ENCODE results near the gene SEC14L2. TPM values are rescaled to one million over a fixed set of nuclear protein-coding genes. Genes with fewer than 3 reads are reported as not detected.
A peak's percentile ranks its signal among the peaks of the same experiment; 100 is the strongest.

SEC14L2 gene
- total and polyA plus RNA-seq, 2 experiments from 2014 or later = 2.5 to 4.2 TPM

GRCh38 chr22:30430933-30431332, 34.1 kb downstream of the SEC14L2 start:
- Mint-ChIP-seq H3K27me3 (ENCODE audit: insufficient read depth, low read depth, poor library complexity) (peaks cover 8% of the 10 kb centered on the region), H3K9me3 (peaks cover 6% of the 10 kb centered on the region), H3K36me3 (ENCODE audit: low read depth) (peaks cover 15% of the 10 kb centered on the region), H3K4me3 (no peak overlapping the region), H3K27ac (no peak overlapping the region), H3K4me1 (peaks cover 13% of the 10 kb centered on the region)
- Histone ChIP-seq H3K79me2 (replicated peaks; ENCODE audit: insufficient read depth) (no peaks in the 10 kb centered on the region), H3K4me2 (no peak overlapping the region), H4K20me1 (replicated peaks; ENCODE audit: insufficient read depth) (no peaks in the 10 kb centered on the region), H3F3A (replicated peaks; ENCODE audit: low read depth) (peaks cover 3% of the 10 kb centered on the region; the same call in 1 of the 2 replicates), H3K4me1 (ENCODE audit: insufficient read depth) (no peaks in the 10 kb centered on the region; the same call in 1 of the 2 replicates), H2AFZ (no peak overlapping the region), H3K27me3 (ENCODE audit: insufficient read depth) (no peaks in the 10 kb centered on the region), H3K9me2 (ENCODE audit: insufficient read depth) (0 out of 2 replicates have a peak, but pooled peaks cover 4% of the 10 kb centered on the region), H3K4me3 (no peak overlapping the region), H3K36me3 (ENCODE audit: insufficient read depth) (no peaks in the 10 kb centered on the region; the same call in 1 of the 2 replicates), H3K27ac (ENCODE audit: low read depth) (no peak overlapping the region)
- TF ChIP-seq, protein P1, sequence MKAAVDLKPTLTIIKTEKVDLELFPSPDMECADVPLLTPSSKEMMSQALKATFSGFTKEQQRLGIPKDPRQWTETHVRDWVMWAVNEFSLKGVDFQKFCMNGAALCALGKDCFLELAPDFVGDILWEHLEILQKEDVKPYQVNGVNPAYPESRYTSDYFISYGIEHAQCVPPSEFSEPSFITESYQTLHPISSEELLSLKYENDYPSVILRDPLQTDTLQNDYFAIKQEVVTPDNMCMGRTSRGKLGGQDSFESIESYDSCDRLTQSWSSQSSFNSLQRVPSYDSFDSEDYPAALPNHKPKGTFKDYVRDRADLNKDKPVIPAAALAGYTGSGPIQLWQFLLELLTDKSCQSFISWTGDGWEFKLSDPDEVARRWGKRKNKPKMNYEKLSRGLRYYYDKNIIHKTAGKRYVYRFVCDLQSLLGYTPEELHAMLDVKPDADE (IDR thresholded peaks at IDR 0.05) = no peak
- peak; percentile 21 to 57; a peak in 2 of 4 replicates for TF ChIP-seq CTCF (conservative IDR thresholded peaks at IDR 0.05; ENCODE audit: low read depth in 2 of 2)
- ATAC-seq = no peak; the same call in 2 of the 3 replicates
- peak; percentile 41 for DNase-seq (ENCODE audit: low spot score)

DNA sequence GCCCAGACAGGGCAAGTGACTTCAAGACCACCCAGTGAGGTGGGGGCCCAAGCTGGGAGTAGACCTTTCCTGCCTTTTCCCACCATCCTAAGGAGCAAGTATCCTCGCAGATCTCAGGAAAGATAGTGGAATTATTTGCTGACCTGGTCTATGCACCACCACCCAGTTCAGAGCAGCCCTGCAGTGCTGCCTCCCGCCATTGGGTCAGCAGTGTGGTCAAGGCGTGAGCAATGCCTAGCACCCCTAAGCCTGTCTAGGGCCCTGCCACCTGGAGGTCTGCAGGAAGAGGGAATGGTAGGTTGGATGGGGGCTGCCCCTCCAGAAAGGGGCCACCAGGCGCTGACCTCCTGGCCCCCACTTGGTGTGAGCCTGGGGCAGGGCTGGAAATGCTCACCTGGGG, 35.3 kb downstream of the SEC14L2 start:
- Mint-ChIP-seq H3K27ac (no peak overlapping the region), H3K9me3 (peaks cover 7% of the 10 kb centered on the region), H3K27me3 (ENCODE audit: insufficient read depth, low read depth, poor library complexity) (peaks cover 8% of the 10 kb centered on the region), H3K36me3 (ENCODE audit: low read depth) (peaks cover 14% of the 10 kb centered on the region), H3K4me1 (peaks cover 15% of the 10 kb centered on the region), H3K4me3 (no peak overlapping the region)
- H3K27me3 ChIP-seq (ENCODE audit: insufficient read depth) = no peaks in the 10 kb centered on the region
- no peaks in the 10 kb centered on the region for H3K79me2 ChIP-seq (replicated peaks; ENCODE audit: insufficient read depth)
- no peak for TF ChIP-seq NANOG (IDR thresholded peaks at IDR 0.05; ENCODE audit: borderline replicate concordance)
- H3K27ac ChIP-seq (ENCODE audit: low read depth) = no peak overlapping the region
- no peak overlapping the region for H2AFZ ChIP-seq
- peaks cover 3% of the 10 kb centered on the region; the same call in 1 of the 2 replicates for H3F3A ChIP-seq (replicated peaks; ENCODE audit: low read depth)
- H3K4me1 ChIP-seq (ENCODE audit: insufficient read depth) = no peaks in the 10 kb centered on the region
- no peak overlapping the region for H3K4me2 ChIP-seq
- no peaks in the 10 kb centered on the region for H4K20me1 ChIP-seq (replicated peaks; ENCODE audit: insufficient read depth)
- 0 out of 2 replicates have a peak, but pooled peaks cover 4% of the 10 kb centered on the region for H3K9me2 ChIP-seq (ENCODE audit: insufficient read depth)
- DNase-seq (ENCODE audit: low spot score) = no peak
- peak; percentile 34; the same call in 2 of the 3 replicates for ATAC-seq
- H3K4me3 ChIP-seq = no peak overlapping the region
- no peaks in the 10 kb centered on the region; the same call in 1 of the 2 replicates for H3K36me3 ChIP-seq (ENCODE audit: insufficient read depth)

- Mint-ChIP-seq H3K9me3 (peaks cover 7% of the 10 kb centered on the region), H3K27me3 (ENCODE audit: insufficient read depth, low read depth, poor library complexity) (peaks cover 5% of the 10 kb centered on the region), H3K4me3 (no peak overlapping the region), H3K4me1 (peaks cover 17% of the 10 kb centered on the region), H3K27ac (no peak overlapping the region), H3K36me3 (ENCODE audit: low read depth) (peaks cover 9% of the 10 kb centered on the region)
- H2AFZ ChIP-seq = no peak overlapping the region
- H3K79me2 ChIP-seq (replicated peaks; ENCODE audit: insufficient read depth) = no peaks in the 10 kb centered on the region
- H3K4me3 ChIP-seq = no peak overlapping the region
- H3F3A ChIP-seq (replicated peaks; ENCODE audit: low read depth) = peaks cover 3% of the 10 kb centered on the region; the same call in 1 of the 2 replicates
- no peaks in the 10 kb centered on the region for H3K4me1 ChIP-seq (ENCODE audit: insufficient read depth)
- 0 out of 2 replicates have a peak, but pooled peaks cover 4% of the 10 kb centered on the region for H3K9me2 ChIP-seq (ENCODE audit: insufficient read depth)
- ATAC-seq (no peak), DNase-seq (ENCODE audit: low spot score) (no peak)
- no peaks in the 10 kb centered on the region for H4K20me1 ChIP-seq (replicated peaks; ENCODE audit: insufficient read depth)
- H3K27me3 ChIP-seq (ENCODE audit: insufficient read depth) = no peaks in the 10 kb centered on the region
- H3K27ac ChIP-seq (ENCODE audit: low read depth) = no peak overlapping the region
- no peaks in the 10 kb centered on the region; the same call in 1 of the 2 replicates for H3K36me3 ChIP-seq (ENCODE audit: insufficient read depth)
- no peak overlapping the region for H3K4me2 ChIP-seq
- no peak for TF ChIP-seq JUNB (IDR thresholded peaks at IDR 0.05; ENCODE audit: unreplicated experiment)
- TF ChIP-seq, protein P2, sequence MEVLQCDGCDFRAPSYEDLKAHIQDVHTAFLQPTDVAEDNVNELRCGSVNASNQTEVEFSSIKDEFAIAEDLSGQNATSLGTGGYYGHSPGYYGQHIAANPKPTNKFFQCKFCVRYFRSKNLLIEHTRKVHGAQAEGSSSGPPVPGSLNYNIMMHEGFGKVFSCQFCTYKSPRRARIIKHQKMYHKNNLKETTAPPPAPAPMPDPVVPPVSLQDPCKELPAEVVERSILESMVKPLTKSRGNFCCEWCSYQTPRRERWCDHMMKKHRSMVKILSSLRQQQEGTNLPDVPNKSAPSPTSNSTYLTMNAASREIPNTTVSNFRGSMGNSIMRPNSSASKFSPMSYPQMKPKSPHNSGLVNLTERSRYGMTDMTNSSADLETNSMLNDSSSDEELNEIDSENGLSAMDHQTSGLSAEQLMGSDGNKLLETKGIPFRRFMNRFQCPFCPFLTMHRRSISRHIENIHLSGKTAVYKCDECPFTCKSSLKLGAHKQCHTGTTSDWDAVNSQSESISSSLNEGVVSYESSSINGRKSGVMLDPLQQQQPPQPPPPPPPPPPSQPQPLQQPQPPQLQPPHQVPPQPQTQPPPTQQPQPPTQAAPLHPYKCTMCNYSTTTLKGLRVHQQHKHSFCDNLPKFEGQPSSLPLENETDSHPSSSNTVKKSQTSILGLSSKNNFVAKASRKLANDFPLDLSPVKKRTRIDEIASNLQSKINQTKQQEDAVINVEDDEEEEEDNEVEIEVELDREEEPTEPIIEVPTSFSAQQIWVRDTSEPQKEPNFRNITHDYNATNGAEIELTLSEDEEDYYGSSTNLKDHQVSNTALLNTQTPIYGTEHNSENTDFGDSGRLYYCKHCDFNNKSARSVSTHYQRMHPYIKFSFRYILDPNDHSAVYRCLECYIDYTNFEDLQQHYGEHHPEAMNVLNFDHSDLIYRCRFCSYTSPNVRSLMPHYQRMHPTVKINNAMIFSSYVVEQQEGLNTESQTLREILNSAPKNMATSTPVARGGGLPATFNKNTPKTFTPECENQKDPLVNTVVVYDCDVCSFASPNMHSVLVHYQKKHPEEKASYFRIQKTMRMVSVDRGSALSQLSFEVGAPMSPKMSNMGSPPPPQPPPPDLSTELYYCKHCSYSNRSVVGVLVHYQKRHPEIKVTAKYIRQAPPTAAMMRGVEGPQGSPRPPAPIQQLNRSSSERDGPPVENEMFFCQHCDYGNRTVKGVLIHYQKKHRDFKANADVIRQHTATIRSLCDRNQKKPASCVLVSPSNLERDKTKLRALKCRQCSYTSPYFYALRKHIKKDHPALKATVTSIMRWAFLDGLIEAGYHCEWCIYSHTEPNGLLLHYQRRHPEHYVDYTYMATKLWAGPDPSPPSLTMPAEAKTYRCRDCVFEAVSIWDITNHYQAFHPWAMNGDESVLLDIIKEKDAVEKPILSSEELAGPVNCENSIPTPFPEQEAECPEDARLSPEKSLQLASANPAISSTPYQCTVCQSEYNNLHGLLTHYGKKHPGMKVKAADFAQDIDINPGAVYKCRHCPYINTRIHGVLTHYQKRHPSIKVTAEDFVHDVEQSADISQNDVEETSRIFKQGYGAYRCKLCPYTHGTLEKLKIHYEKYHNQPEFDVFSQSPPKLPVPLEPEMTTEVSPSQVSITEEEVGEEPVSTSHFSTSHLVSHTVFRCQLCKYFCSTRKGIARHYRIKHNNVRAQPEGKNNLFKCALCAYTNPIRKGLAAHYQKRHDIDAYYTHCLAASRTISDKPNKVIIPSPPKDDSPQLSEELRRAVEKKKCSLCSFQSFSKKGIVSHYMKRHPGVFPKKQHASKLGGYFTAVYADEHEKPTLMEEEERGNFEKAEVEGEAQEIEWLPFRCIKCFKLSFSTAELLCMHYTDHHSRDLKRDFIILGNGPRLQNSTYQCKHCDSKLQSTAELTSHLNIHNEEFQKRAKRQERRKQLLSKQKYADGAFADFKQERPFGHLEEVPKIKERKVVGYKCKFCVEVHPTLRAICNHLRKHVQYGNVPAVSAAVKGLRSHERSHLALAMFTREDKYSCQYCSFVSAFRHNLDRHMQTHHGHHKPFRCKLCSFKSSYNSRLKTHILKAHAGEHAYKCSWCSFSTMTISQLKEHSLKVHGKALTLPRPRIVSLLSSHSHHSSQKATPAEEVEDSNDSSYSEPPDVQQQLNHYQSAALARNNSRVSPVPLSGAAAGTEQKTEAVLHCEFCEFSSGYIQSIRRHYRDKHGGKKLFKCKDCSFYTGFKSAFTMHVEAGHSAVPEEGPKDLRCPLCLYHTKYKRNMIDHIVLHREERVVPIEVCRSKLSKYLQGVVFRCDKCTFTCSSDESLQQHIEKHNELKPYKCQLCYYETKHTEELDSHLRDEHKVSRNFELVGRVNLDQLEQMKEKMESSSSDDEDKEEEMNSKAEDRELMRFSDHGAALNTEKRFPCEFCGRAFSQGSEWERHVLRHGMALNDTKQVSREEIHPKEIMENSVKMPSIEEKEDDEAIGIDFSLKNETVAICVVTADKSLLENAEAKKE (CRISPR knock-in tag; IDR thresholded peaks at IDR 0.05) = no peak
- TF ChIP-seq, protein P1 (IDR thresholded peaks at IDR 0.05) = no peak
Measured at GRCh38 chr22:30432520-30432919, 35.7 kb downstream of the SEC14L2 start.
